Activated CD8-positive, alpha-beta memory T cell treated with anti-CD3 and anti-CD28 coated beads, Interleukin-2, amount 50 U/mL, for 1 hour (primary cell): Measurements from ENCODE around the gene ARID1A.
A peak's percentile ranks its signal among the peaks of the same experiment; 100 is the strongest.
"Not testable (repeated sequence)": the region's sequence is repeated elsewhere in the genome, so short reads cannot be mapped to it uniquely, and the experiment has no call there.

Experiments used
- DNase-seq: peaks from one replicate; pipeline ENCODE4 v3.0.0-alpha.2; 2020; ENCODE audit errors: extremely low read depth

Gene ARID1A

GRCh38 chr1:26787706-26788514, 92.1 kb downstream of the ARID1A start, which contains the start of gene PIGV:
TSS of gene PIGV (plus strand) at chr1:26787950. CDS start at chr1:26790816, 2,866 bp downstream.
- peak; percentile 55 for DNase-seq

- no peak for DNase-seq
Observed at GRCh38 chr1:26788515-26788785, 92.6 kb downstream of the ARID1A start.

GRCh38 chr1:26788836-26789611, 93.2 kb downstream of the ARID1A start:
- peak; percentile 83 for DNase-seq

GRCh38 chr1:26789612-26789865, 93.7 kb downstream of the ARID1A start:
- DNase-seq = no peak

- DNase-seq = no peak
Observed at GRCh38 chr1:26789931-26790330, 94.1 kb downstream of the ARID1A start.

GRCh38 chr1:26790551-26790953, 94.7 kb downstream of the ARID1A start:
- no peak for DNase-seq

- no peak for DNase-seq
Observed at GRCh38 chr1:26791148-26791547, 95.3 kb downstream of the ARID1A start.

- no peak for DNase-seq
Observed at GRCh38 chr1:26791626-26792025, 95.8 kb downstream of the ARID1A start.

GRCh38 chr1:26792924-26793323, 97.1 kb downstream of the ARID1A start:
- DNase-seq = no peak

- DNase-seq = no peak
Observed at GRCh38 chr1:26794391-26794790, 98.6 kb downstream of the ARID1A start.

GRCh38 chr1:26797627-26798026, 101.8 kb downstream of the ARID1A start:
- no peak for DNase-seq

GRCh38 chr1:26799479-26800142, 103.8 kb downstream of the ARID1A start:
- no peak for DNase-seq

GRCh38 chr1:26803932-26804331, 108.1 kb downstream of the ARID1A start:
- not testable (repeated sequence) for DNase-seq

- DNase-seq = peak; percentile 44
Observed at GRCh38 chr1:26810105-26810504, 114.3 kb downstream of the ARID1A start.

GRCh38 chr1:26811057-26811456, 115.2 kb downstream of the ARID1A start:
- no peak for DNase-seq

GRCh38 chr1:26811708-26812107, 115.9 kb downstream of the ARID1A start:
- DNase-seq = no peak

GRCh38 chr1:26814377-26814776, 118.6 kb downstream of the ARID1A start:
- no peak for DNase-seq

- DNase-seq = no peak
Observed at GRCh38 chr1:26814893-26815292, 119.1 kb downstream of the ARID1A start.

GRCh38 chr1:26820784-26821269, 125.0 kb downstream of the ARID1A start:
- no peak for DNase-seq

GRCh38 chr1:26822737-26823395, 127.1 kb downstream of the ARID1A start:
- DNase-seq = no peak

GRCh38 chr1:26824731-26825130, 128.9 kb downstream of the ARID1A start:
- no peak for DNase-seq
